ENCODE data around the gene SMCHD1.

- TF ChIP-seq CTCF (IDR thresholded peaks at IDR 0.05; ENCODE audit: borderline replicate concordance, extremely low read depth, low read length, poor library complexity, severe bottlenecking): no peak
- no peak for TF ChIP-seq EZH2 (IDR thresholded peaks at IDR 0.05; ENCODE audit: borderline replicate concordance, low read depth, low read length, severe bottlenecking)
Observed at GRCh38 chr18:2697184-2697583, 41.7 kb downstream of the SMCHD1 start.

Data from DND-41 (cell line).